HG03439 (cell line): Measurements from ENCODE around the gene KRT13.

Experiments
- ATAC-seq: cut with Tn5 transposase; IDR thresholded peaks from one replicate; pipeline ENCODE4 v1.9.1; 2021; ENCODE audit warnings: mild to moderate bottlenecking, moderate library complexity; ENCODE audit not compliant: unreplicated experiment

KRT13 gene

GRCh38 chr17:41520821-41521521, 15.6 kb upstream of the KRT13 start:
- ATAC-seq, result no peak

- ATAC-seq, result no peak
Observed at GRCh38 chr17:41519501-41520224, 14.3 kb upstream of the KRT13 start.

- no peak for ATAC-seq
Observed at GRCh38 chr17:41518789-41519449, 13.5 kb upstream of the KRT13 start, which contains the start of gene KRT15. Gene KRT15 (minus strand): TSS chr17:41518890. CDS start chr17:41518827, 63 bp downstream.

- ATAC-seq, result no peak
Observed at GRCh38 chr17:41518031-41518430, 12.6 kb upstream of the KRT13 start.

GRCh38 chr17:41516830-41517283, 11.4 kb upstream of the KRT13 start:
- no peak for ATAC-seq

GRCh38 chr17:41516147-41516829, 10.9 kb upstream of the KRT13 start:
- ATAC-seq, result no peak

GRCh38 chr17:41513168-41513547, 7.7 kb upstream of the KRT13 start:
- ATAC-seq, result no peak

GRCh38 chr17:41512546-41513167, 7.2 kb upstream of the KRT13 start:
- no peak for ATAC-seq

- ATAC-seq, result no peak
Observed at GRCh38 chr17:41511716-41512115, 6.3 kb upstream of the KRT13 start.

GRCh38 chr17:41511116-41511515, 5.7 kb upstream of the KRT13 start:
- ATAC-seq, result no peak

GRCh38 chr17:41510251-41511065, 5.0 kb upstream of the KRT13 start:
- no peak for ATAC-seq

- ATAC-seq, result no peak
Observed at GRCh38 chr17:41507315-41507880, 2.0 kb upstream of the KRT13 start.

GRCh38 chr17:41505809-41506767, 676 bp upstream of the KRT13 start:
- ATAC-seq, result no peak

GRCh38 chr17:41504246-41504977, 1.0 kb downstream of the KRT13 start:
- no peak for ATAC-seq

- no peak for ATAC-seq
Observed at GRCh38 chr17:41503202-41503601, 2.2 kb downstream of the KRT13 start.

- ATAC-seq, result no peak
Observed at GRCh38 chr17:41500131-41500911, 5.1 kb downstream of the KRT13 start.

- ATAC-seq, result no peak
Observed at GRCh38 chr17:41499714-41500113, 5.7 kb downstream of the KRT13 start.
